AG04449 (cell line): ENCODE measurements around the gene LRRC2.

Experiments
- CTCF ChIA-PET: fragments of 350-600 bp; formaldehyde crosslinking; extraction: SDS; loops from one replicate; lab custom pipeline; 2021; ENCODE audit warnings: antibody characterized with exemption; lab: Yijun Ruan, JAX
- POLR2A ChIA-PET: fragments of 400-600, 350-600 bp; formaldehyde crosslinking; extraction: SDS; loops from one replicate; lab custom pipeline; 2020; ENCODE audit warnings: antibody characterized with exemption, inconsistent platforms; lab: Yijun Ruan, JAX
- DNase-seq: peaks from one replicate; pipeline ENCODE4 v3.0.0-alpha.2; 2010; ENCODE audit warnings: low read depth, low spot score
- H3K4me3 ChIP-seq: 2 replicates; pipeline ENCODE4 v1.5.1; 2011; ENCODE audit warnings: low read depth, mild to moderate bottlenecking, control low read depth, low read length
- CTCF ChIP-seq: IDR thresholded peaks from one replicate; pipeline ENCODE4 v1.5.1; 2011; ENCODE audit warnings: mild to moderate bottlenecking, moderate library complexity, low read length, control low read depth, inconsistent platforms; ENCODE audit not compliant: insufficient read depth; ENCODE audit errors: missing control alignments

LRRC2 gene

DNA sequence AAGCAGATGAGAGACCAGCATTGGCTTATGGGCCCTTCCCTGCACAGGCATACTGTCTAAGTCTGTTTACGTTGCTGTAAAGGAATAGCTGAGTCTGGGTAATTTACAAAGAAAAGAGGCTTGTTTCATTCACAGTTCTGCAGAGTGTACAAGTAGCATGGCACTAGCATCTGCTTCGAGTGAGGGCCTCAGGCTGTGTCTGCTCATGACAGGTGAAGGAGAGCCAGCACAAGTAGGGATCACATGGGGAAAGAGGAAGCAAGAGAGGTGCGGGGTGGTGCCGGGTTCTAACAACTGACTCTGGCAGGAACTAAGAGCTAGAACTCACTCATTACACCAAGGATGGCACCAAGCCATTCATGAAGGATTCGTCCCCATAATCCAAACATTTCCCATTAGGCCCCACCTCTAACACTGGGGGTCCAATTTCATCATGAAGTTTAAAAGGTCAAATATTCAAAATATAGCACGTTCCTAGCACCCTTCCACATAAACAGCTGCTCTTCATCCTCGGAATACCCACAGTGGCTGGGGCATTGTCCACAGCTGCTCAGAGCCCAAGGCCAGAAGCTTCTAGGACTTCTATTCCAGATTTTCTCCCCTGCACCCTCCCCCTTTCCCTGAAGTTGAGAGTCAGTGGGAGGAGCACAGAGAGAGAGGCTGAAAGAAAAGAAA is 62.8 kb downstream of the LRRC2 start:
- ChIA-PET CTCF (interaction anchor here (0.8 to 8.0 kb wide), 4 partner anchors 9 to 127 kb away, joined by 3 to 81 read pairs (median 10); no protein-coding TSS in a partner anchor), POLR2A (no interaction called here)
- no peak for TF ChIP-seq CTCF
- DNase-seq = no peak
- no peak overlapping the region for H3K4me3 ChIP-seq

DNA sequence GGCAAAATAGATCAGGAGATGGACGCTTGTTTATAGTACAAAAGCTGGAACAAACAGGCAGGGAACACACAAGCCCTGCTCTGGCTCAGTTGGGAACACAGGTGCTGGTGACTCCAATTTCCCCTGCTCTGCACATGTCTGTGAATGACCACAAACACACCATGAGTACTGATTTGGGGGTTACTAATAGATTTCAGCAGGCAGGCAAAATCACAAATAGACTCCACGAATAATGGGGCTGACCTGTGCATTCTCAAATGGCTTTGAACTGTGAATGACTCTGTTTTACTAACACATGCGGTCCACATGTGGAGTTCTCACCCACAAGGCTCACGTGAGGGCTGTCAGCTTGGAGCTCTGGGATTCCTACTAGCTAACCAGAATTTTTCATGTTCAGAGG is 64.4 kb downstream of the LRRC2 start:
- ChIA-PET CTCF (interaction anchor here (2.9 to 8.0 kb wide), 2 partner anchors 13 to 128 kb away, joined by 13 to 81 read pairs; no protein-coding TSS in a partner anchor), POLR2A (no interaction called here)
- DNase-seq = no peak
- H3K4me3 ChIP-seq = no peak overlapping the region
- no peak for TF ChIP-seq CTCF

- no peak for DNase-seq
- ChIA-PET CTCF (interaction anchor here (0.9 to 8.0 kb wide), 3 partner anchors 8 to 129 kb away, joined by 4 to 81 read pairs (median 13); no protein-coding TSS in a partner anchor), POLR2A (no interaction called here)
- no peak for TF ChIP-seq CTCF
- H3K4me3 ChIP-seq = no peak overlapping the region
Observed at GRCh38 chr3:46500656-46501635, 65.2 kb downstream of the LRRC2 start.

GRCh38 chr3:46498916-46499519 is 67.1 kb downstream of the LRRC2 start:
- H3K4me3 ChIP-seq = no peak overlapping the region
- no peak for DNase-seq
- CTCF ChIA-PET = interaction anchor here (0.7 to 8.0 kb wide), 6 partner anchors 11 to 131 kb away, joined by 3 to 81 read pairs (median 4); no protein-coding TSS in a partner anchor
- TF ChIP-seq CTCF = no peak
- POLR2A ChIA-PET = no interaction called here

- no peak for DNase-seq
- ChIA-PET CTCF (interaction anchor here (0.8 to 8.0 kb wide), 4 partner anchors 9 to 128 kb away, joined by 3 to 81 read pairs (median 4); no protein-coding TSS in a partner anchor), POLR2A (no interaction called here)
- no peak for TF ChIP-seq CTCF
- no peak within 1 kb of the TSS for H3K4me3 ChIP-seq
Observed at GRCh38 chr3:46497556-46498265, 68.4 kb downstream of the LRRC2 start, which contains the start of gene RTP3. Gene RTP3 (plus strand): TSS chr3:46497976. CDS start chr3:46498063, 87 bp downstream.
